Measurements from ENCODE around the gene MVB12A. TPM values are rescaled to one million over a fixed set of nuclear protein-coding genes. Genes with fewer than 3 reads are reported as not detected.

The MVB12A gene
- total and polyA plus RNA-seq, 2 experiments from 2014 or later = 36.6 to 60.3 TPM

DNA sequence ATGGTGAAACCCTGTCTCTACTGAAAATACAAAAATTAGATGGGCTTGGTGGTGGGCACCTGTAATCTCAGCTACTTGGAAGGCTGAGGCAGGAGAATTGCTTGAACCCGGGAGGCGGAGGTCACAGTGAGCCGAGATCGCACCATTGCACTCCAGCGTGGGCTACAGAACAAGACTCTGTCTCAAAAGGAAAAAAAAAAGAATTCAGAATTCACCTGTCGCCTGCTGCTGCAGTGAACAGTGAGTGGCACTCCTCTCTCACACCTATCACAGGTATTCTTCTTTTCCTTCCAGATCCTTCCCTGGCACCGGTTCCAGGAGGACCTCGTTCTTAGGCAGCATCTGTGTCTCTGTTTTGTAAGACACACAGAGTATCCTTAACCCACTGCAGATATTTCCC lies 5.8 kb upstream of the MVB12A start (continued):
- TF ChIP-seq, protein P1, sequence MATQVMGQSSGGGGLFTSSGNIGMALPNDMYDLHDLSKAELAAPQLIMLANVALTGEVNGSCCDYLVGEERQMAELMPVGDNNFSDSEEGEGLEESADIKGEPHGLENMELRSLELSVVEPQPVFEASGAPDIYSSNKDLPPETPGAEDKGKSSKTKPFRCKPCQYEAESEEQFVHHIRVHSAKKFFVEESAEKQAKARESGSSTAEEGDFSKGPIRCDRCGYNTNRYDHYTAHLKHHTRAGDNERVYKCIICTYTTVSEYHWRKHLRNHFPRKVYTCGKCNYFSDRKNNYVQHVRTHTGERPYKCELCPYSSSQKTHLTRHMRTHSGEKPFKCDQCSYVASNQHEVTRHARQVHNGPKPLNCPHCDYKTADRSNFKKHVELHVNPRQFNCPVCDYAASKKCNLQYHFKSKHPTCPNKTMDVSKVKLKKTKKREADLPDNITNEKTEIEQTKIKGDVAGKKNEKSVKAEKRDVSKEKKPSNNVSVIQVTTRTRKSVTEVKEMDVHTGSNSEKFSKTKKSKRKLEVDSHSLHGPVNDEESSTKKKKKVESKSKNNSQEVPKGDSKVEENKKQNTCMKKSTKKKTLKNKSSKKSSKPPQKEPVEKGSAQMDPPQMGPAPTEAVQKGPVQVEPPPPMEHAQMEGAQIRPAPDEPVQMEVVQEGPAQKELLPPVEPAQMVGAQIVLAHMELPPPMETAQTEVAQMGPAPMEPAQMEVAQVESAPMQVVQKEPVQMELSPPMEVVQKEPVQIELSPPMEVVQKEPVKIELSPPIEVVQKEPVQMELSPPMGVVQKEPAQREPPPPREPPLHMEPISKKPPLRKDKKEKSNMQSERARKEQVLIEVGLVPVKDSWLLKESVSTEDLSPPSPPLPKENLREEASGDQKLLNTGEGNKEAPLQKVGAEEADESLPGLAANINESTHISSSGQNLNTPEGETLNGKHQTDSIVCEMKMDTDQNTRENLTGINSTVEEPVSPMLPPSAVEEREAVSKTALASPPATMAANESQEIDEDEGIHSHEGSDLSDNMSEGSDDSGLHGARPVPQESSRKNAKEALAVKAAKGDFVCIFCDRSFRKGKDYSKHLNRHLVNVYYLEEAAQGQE (IDR thresholded peaks at IDR 0.05; ENCODE audit: unreplicated experiment) = no peak
- TF ChIP-seq, protein P2, sequence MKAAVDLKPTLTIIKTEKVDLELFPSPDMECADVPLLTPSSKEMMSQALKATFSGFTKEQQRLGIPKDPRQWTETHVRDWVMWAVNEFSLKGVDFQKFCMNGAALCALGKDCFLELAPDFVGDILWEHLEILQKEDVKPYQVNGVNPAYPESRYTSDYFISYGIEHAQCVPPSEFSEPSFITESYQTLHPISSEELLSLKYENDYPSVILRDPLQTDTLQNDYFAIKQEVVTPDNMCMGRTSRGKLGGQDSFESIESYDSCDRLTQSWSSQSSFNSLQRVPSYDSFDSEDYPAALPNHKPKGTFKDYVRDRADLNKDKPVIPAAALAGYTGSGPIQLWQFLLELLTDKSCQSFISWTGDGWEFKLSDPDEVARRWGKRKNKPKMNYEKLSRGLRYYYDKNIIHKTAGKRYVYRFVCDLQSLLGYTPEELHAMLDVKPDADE (IDR thresholded peaks at IDR 0.05) = no peak
- TF ChIP-seq EZH2phosphoT487 (IDR thresholded peaks at IDR 0.05; ENCODE audit: unreplicated experiment) (no peak), ZNF114 (CRISPR knock-in tag; IDR thresholded peaks at IDR 0.05) (no peak), ZNF331 (CRISPR knock-in tag; IDR thresholded peaks at IDR 0.05; ENCODE audit: low read depth) (no peak), CREB1 (CRISPR knock-in tag; IDR thresholded peaks at IDR 0.05; ENCODE audit: low read depth) (no peak), EZH2 (IDR thresholded peaks at IDR 0.05; ENCODE audit: low read depth, unreplicated experiment) (no peak), STAT1 (IDR thresholded peaks at IDR 0.05; ENCODE audit: unreplicated experiment) (no peak)

DNA sequence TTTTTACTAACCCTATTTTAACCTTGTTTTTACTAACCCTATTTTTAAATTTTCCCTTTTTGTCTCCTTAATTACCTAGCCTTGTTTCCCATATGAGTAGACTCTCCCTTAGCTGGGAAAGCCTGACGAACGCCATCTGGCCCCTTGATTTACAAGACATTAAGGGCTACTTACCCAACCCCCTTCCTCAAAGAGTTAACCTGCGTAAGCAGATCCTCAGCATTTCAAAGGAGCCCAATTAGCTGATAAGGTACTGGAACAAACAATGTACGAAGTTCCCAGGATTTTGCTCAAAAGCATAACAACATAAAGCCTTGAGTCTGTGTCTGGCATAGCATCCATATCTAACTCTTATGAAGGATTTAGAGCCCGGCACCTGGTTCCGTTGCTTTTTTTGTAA lies 4.7 kb upstream of the MVB12A start:
- Histone ChIP-seq H3K4me3 (peak overlapping the region; percentile 43), H3K79me2 (replicated peaks; ENCODE audit: insufficient read depth) (no peaks in the 10 kb centered on the region), H3F3A (replicated peaks; ENCODE audit: low read depth) (0 out of 2 replicates have a peak, but pooled peaks cover 6% of the 10 kb centered on the region), H3K9me2 (ENCODE audit: insufficient read depth) (no peaks in the 10 kb centered on the region), H3K4me2 (peak overlapping the region; percentile 71), H3K36me3 (ENCODE audit: insufficient read depth) (no peaks in the 10 kb centered on the region), H3K27ac (ENCODE audit: low read depth) (0 out of 2 replicates have a peak overlapping the region, but pooled peaks have one; percentile 17), H2AFZ (no peak overlapping the region), H3K4me1 (ENCODE audit: insufficient read depth) (peaks cover 30% of the 10 kb centered on the region), H3K27me3 (ENCODE audit: insufficient read depth) (peaks cover 33% of the 10 kb centered on the region), H4K20me1 (replicated peaks; ENCODE audit: insufficient read depth) (no peaks in the 10 kb centered on the region)
- peak; percentile 41 for ATAC-seq
- Mint-ChIP-seq H3K36me3 (ENCODE audit: low read depth) (peaks cover 11% of the 10 kb centered on the region; the same call in 2 of the 3 replicates), H3K27me3 (ENCODE audit: insufficient read depth, low read depth, poor library complexity) (peaks cover 34% of the 10 kb centered on the region), H3K9me3 (no peaks in the 10 kb centered on the region), H3K27ac (peak overlapping the region; percentile 81), H3K4me1 (peaks cover 29% of the 10 kb centered on the region), H3K4me3 (peak overlapping the region; percentile 67)
- peak; percentile 92 for DNase-seq (ENCODE audit: low spot score)
- TF ChIP-seq, protein P3, sequence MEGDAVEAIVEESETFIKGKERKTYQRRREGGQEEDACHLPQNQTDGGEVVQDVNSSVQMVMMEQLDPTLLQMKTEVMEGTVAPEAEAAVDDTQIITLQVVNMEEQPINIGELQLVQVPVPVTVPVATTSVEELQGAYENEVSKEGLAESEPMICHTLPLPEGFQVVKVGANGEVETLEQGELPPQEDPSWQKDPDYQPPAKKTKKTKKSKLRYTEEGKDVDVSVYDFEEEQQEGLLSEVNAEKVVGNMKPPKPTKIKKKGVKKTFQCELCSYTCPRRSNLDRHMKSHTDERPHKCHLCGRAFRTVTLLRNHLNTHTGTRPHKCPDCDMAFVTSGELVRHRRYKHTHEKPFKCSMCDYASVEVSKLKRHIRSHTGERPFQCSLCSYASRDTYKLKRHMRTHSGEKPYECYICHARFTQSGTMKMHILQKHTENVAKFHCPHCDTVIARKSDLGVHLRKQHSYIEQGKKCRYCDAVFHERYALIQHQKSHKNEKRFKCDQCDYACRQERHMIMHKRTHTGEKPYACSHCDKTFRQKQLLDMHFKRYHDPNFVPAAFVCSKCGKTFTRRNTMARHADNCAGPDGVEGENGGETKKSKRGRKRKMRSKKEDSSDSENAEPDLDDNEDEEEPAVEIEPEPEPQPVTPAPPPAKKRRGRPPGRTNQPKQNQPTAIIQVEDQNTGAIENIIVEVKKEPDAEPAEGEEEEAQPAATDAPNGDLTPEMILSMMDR (conservative IDR thresholded peaks at IDR 0.05; ENCODE audit: low read depth in 2 of 2) = no peak
- no peak for TF ChIP-seq ZNF114 (CRISPR knock-in tag; IDR thresholded peaks at IDR 0.05)
- TF ChIP-seq ZNF331 (CRISPR knock-in tag; IDR thresholded peaks at IDR 0.05; ENCODE audit: low read depth) = no peak
- TF ChIP-seq EZH2phosphoT487 (IDR thresholded peaks at IDR 0.05; ENCODE audit: unreplicated experiment) = no peak
- TF ChIP-seq NANOG (IDR thresholded peaks at IDR 0.05; ENCODE audit: borderline replicate concordance) = peak; percentile 86
- no peak for TF ChIP-seq STAT1 (IDR thresholded peaks at IDR 0.05; ENCODE audit: unreplicated experiment)
- TF ChIP-seq CREB1 (CRISPR knock-in tag; IDR thresholded peaks at IDR 0.05; ENCODE audit: low read depth) = peak; percentile 82
- no peak for TF ChIP-seq EZH2 (IDR thresholded peaks at IDR 0.05; ENCODE audit: low read depth, unreplicated experiment)
- TF ChIP-seq POLR2AphosphoS5 (IDR thresholded peaks at IDR 0.05; ENCODE audit: low read depth) = peak; percentile 38; the same call in 1 of the 2 replicates
- TF ChIP-seq, protein P4, sequence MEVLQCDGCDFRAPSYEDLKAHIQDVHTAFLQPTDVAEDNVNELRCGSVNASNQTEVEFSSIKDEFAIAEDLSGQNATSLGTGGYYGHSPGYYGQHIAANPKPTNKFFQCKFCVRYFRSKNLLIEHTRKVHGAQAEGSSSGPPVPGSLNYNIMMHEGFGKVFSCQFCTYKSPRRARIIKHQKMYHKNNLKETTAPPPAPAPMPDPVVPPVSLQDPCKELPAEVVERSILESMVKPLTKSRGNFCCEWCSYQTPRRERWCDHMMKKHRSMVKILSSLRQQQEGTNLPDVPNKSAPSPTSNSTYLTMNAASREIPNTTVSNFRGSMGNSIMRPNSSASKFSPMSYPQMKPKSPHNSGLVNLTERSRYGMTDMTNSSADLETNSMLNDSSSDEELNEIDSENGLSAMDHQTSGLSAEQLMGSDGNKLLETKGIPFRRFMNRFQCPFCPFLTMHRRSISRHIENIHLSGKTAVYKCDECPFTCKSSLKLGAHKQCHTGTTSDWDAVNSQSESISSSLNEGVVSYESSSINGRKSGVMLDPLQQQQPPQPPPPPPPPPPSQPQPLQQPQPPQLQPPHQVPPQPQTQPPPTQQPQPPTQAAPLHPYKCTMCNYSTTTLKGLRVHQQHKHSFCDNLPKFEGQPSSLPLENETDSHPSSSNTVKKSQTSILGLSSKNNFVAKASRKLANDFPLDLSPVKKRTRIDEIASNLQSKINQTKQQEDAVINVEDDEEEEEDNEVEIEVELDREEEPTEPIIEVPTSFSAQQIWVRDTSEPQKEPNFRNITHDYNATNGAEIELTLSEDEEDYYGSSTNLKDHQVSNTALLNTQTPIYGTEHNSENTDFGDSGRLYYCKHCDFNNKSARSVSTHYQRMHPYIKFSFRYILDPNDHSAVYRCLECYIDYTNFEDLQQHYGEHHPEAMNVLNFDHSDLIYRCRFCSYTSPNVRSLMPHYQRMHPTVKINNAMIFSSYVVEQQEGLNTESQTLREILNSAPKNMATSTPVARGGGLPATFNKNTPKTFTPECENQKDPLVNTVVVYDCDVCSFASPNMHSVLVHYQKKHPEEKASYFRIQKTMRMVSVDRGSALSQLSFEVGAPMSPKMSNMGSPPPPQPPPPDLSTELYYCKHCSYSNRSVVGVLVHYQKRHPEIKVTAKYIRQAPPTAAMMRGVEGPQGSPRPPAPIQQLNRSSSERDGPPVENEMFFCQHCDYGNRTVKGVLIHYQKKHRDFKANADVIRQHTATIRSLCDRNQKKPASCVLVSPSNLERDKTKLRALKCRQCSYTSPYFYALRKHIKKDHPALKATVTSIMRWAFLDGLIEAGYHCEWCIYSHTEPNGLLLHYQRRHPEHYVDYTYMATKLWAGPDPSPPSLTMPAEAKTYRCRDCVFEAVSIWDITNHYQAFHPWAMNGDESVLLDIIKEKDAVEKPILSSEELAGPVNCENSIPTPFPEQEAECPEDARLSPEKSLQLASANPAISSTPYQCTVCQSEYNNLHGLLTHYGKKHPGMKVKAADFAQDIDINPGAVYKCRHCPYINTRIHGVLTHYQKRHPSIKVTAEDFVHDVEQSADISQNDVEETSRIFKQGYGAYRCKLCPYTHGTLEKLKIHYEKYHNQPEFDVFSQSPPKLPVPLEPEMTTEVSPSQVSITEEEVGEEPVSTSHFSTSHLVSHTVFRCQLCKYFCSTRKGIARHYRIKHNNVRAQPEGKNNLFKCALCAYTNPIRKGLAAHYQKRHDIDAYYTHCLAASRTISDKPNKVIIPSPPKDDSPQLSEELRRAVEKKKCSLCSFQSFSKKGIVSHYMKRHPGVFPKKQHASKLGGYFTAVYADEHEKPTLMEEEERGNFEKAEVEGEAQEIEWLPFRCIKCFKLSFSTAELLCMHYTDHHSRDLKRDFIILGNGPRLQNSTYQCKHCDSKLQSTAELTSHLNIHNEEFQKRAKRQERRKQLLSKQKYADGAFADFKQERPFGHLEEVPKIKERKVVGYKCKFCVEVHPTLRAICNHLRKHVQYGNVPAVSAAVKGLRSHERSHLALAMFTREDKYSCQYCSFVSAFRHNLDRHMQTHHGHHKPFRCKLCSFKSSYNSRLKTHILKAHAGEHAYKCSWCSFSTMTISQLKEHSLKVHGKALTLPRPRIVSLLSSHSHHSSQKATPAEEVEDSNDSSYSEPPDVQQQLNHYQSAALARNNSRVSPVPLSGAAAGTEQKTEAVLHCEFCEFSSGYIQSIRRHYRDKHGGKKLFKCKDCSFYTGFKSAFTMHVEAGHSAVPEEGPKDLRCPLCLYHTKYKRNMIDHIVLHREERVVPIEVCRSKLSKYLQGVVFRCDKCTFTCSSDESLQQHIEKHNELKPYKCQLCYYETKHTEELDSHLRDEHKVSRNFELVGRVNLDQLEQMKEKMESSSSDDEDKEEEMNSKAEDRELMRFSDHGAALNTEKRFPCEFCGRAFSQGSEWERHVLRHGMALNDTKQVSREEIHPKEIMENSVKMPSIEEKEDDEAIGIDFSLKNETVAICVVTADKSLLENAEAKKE (CRISPR knock-in tag; IDR thresholded peaks at IDR 0.05) = no peak
